ENCODE data around the gene EXOC6B.

DNA sequence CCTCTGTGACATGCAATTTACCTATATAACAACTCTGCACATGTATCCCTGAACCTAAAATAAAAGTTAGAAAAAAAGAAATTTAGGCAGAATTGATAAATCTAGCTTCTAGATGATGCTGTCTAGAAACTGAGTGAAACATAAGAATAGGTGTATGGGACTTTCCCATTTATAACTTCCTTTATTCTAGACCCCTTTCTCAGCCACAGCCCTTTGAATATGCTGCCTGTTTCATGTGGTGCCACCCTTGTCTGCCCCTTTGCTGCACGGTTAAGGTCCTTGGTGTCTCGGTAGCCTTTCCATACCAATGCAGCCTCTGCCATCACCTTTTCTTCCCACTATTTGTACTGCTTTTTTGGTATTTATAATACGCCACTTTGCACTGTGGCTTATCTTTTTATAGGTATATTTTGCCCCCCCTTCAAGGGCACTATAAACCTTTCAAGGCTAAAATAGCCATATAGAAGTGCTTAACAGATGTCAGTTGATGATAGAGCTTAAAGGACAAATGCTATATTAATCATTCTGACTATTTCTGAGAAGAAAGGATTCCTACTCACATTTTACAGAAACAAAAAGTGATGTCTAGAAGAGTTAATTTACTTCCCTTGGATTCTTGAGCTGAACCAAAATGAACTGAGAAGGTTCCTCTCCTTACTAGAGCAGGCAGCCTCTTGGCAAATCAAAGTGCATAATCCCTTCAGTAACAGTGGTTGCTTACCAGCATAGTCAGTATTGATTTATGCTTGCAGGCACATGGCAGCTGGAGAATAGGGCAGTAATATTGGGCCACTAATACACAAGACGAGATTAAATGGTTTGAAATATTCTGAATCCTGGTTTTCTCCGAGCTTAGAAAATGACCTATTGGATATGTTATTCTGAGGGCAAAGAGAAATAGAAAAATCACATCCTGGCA, 590.1 kb downstream of the EXOC6B start:
- TF ChIP-seq POLR2A (IDR thresholded peaks at IDR 0.05), result no peak
- TF ChIP-seq, protein P1, sequence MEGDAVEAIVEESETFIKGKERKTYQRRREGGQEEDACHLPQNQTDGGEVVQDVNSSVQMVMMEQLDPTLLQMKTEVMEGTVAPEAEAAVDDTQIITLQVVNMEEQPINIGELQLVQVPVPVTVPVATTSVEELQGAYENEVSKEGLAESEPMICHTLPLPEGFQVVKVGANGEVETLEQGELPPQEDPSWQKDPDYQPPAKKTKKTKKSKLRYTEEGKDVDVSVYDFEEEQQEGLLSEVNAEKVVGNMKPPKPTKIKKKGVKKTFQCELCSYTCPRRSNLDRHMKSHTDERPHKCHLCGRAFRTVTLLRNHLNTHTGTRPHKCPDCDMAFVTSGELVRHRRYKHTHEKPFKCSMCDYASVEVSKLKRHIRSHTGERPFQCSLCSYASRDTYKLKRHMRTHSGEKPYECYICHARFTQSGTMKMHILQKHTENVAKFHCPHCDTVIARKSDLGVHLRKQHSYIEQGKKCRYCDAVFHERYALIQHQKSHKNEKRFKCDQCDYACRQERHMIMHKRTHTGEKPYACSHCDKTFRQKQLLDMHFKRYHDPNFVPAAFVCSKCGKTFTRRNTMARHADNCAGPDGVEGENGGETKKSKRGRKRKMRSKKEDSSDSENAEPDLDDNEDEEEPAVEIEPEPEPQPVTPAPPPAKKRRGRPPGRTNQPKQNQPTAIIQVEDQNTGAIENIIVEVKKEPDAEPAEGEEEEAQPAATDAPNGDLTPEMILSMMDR (IDR thresholded peaks at IDR 0.05 in 4 of 5, conservative IDR thresholded peaks at IDR 0.05 in 1 of 5), result no peak

Measured in gastrocnemius medialis (tissue), 4 donors.